GM18951 (cell line): ENCODE measurements around the gene PIK3CB.
"Not testable (repeated sequence)": the region's sequence is repeated elsewhere in the genome, so short reads cannot be mapped to it uniquely, and the experiment has no call there.

Source experiments
- POLR2A ChIP-seq: IDR thresholded peaks from 4 replicates; pipeline ENCODE4 v1.6.1; 2011; ENCODE audit warnings: mild to moderate bottlenecking; ENCODE audit not compliant: insufficient read length, insufficient read depth; ENCODE audit errors: extremely low read depth
- in situ Hi-C: fragments of 300-500 bp; cut with MboI; formaldehyde crosslinking; loops from one replicate; pipeline ENCODE4 v1.12.0; 2022; ENCODE audit warnings: low sequenced_read_pairs, mixed read lengths, inconsistent platforms; ENCODE audit not compliant: unreplicated experiment

Gene PIK3CB

GRCh38 chr3:138646008-138646407, 188.7 kb downstream of the PIK3CB start:
- in situ Hi-C loops: no loop called here
- no peak for TF ChIP-seq POLR2A

GRCh38 chr3:138642927-138643253, 191.8 kb downstream of the PIK3CB start:
- in situ Hi-C loops: no loop called here
- no peak for TF ChIP-seq POLR2A

- in situ Hi-C loops: no loop called here
- no peak for TF ChIP-seq POLR2A
These were observed 192.4 kb downstream of the PIK3CB start for GRCh38 chr3:138642226-138642926.

GRCh38 chr3:138640537-138640936, 194.2 kb downstream of the PIK3CB start:
- no peak for TF ChIP-seq POLR2A
- in situ Hi-C loops: no loop called here

GRCh38 chr3:138638641-138639040, 196.1 kb downstream of the PIK3CB start:
- in situ Hi-C loops: no loop called here
- no peak for TF ChIP-seq POLR2A

DNA sequence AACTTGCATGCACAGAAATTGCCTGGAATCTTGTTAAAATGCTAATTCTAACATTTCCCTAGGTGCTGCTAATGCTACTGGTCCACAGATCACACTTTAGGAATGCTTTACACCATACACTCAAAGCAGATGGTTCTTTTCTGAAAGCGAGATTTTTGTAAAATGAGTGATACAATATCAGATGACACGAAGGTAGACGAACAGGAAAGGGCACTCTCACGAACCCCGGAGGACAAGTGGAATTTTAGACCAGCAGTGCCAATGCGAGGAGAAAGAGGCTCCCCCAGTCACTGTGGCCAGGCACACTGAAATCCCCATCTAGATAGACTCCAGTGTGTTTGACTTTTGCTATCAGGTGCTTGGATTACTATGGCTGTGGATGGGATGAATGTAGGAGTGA, 205.2 kb downstream of the PIK3CB start:
- no peak for TF ChIP-seq POLR2A
- in situ Hi-C loops: no loop called here

DNA sequence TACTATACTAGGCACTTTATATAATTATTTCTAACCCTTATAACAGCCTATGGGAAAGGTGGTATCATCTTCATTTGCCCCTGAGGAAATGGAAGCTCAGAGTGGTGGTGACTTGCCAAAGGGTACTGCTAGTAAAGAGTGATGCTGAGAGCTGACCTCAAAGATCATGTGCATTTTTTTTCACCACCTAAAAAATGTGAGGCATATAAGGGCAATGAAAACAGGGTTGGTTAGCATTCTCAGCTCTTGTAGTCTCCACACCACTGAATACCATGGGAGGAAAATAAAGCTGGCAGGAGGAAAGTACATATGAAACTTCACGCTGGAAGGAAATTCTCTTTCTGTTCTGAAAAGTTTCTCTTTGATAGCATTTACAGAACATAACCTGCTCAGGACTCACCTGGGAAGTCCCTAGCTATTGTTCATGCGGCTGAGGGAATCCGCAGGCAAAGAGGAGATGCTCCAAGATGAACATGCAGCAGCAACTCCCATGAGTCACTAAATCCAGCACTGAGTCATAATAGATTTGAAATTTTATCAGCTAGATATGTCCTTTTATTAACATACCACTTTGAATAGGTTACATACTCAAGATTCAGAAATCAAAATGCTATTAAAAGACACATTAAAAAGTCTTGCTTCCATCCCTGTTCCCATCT, 208.9 kb downstream of the PIK3CB start:
- in situ Hi-C loops: no loop called here
- TF ChIP-seq POLR2A: no peak

GRCh38 chr3:138624518-138624917, 210.2 kb downstream of the PIK3CB start:
- TF ChIP-seq POLR2A: no peak
- in situ Hi-C loops: no loop called here

DNA sequence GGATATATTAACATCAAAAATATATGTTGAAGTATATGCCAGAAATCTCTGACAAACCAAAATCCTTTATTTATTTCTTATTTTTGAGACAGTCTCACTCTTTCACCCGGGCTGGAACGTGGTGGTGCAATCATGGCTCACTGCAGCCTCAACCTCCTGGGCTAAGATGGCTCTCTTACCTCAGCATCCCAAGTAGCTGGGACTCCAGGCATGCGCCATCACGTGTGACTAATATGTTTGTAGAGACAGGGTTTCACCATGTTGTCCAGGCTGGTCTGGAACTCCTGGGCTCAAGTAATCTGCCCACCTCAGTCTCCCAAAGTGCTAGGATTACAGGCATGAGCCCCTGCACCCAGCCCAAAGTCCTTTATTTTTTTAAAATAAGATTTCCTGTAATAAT, 214.3 kb downstream of the PIK3CB start:
- TF ChIP-seq POLR2A: no peak
- in situ Hi-C loops: no loop called here

- in situ Hi-C loops: no loop called here
- no peak for TF ChIP-seq POLR2A
These were observed 219.3 kb downstream of the PIK3CB start for GRCh38 chr3:138615462-138615861.

GRCh38 chr3:138609898-138610266, 224.8 kb downstream of the PIK3CB start:
- TF ChIP-seq POLR2A: no peak
- in situ Hi-C loops: loop anchor here (5.0 kb wide), 1 partner anchor 307 kb away; no protein-coding TSS in a partner anchor

GRCh38 chr3:138608322-138609135, 226.2 kb downstream of the PIK3CB start, which contains the start of gene FAIM:
Gene FAIM (plus strand): TSS chr3:138608771. CDS start chr3:138619727, 10,956 bp downstream.
- TF ChIP-seq POLR2A: peak; percentile 64

DNA sequence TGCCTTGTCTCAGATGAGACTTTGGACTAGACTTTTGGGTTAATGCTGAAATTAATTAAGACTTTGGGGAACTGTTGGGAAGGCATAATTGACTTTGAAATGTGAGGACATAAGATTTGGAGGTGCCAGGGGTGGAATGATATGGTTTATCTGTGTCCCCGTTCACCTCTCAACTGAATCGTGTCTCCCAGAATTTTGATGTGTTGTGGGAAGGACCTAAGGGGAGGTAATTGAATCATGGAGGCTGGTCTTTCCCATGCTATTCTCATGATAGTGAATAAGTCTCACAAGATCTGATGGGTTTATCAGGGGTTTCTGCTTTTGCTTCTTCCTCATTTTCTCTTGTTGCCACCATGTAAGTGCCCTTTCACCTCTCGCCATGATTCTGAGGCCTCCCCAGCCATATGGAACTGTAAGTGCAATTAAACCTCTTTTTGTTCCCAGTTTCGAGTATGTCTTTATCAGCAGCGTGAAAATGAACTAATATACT, 230.6 kb downstream of the PIK3CB start:
- in situ Hi-C loops: not testable (repeated sequence)

More at GRCh38 chr3:138608322-138609135, 226.2 kb downstream of the PIK3CB start, which contains the start of gene FAIM:
- in situ Hi-C loops: loop anchor here (5.0 kb wide), 1 partner anchor 309 kb away; no protein-coding TSS in a partner anchor
